Mammary microvascular endothelial cell (primary cell): ENCODE measurements around the gene SDR9C7. TPM values are rescaled to one million over a fixed set of nuclear protein-coding genes. Genes with fewer than 3 reads are reported as not detected.

Source experiments
- total RNA-seq: library from RNA; depleted of rRNA; stranded (reverse); fragments of >200 nt; gene quantifications from 2 replicates; pipeline ENCODE4 v1.2.3, GENCODE V29; 2015

Gene SDR9C7
- total RNA-seq, result not detected in 2 replicates

GRCh38 chr12:56933826-56934625 is at the start of gene SDR9C7:
Gene SDR9C7 (minus strand): TSS chr12:56934408. CDS start chr12:56934261, 147 bp downstream.

GRCh38 chr12:56957229-56958052 is 23.2 kb upstream of the SDR9C7 start, which contains the start of gene RDH16:
Gene RDH16 (minus strand): TSS chr12:56957608. CDS start chr12:56957462, 146 bp downstream.

Other genes with a start within 250 kb of the SDR9C7 start
- gene PTGES3, start 246.1 kb downstream of the SDR9C7 start, total RNA-seq, result 122 and 143 TPM in 2 replicates
- gene NACA, start 209.1 kb downstream of the SDR9C7 start, total RNA-seq, result 1,213 and 1,259 TPM in 2 replicates
- 15.6 and 20.0 TPM in 2 replicates for gene PRIM1, start 182.1 kb downstream of the SDR9C7 start, total RNA-seq
- 0.20 TPM in 1 of 2 replicates, not detected in the other for gene HSD17B6, start 171.1 kb downstream of the SDR9C7 start, total RNA-seq
- not detected in 2 replicates for gene RDH16, start 23.2 kb upstream of the SDR9C7 start, total RNA-seq
- 3.6 and 3.9 TPM in 2 replicates for gene ZBTB39, start 72.1 kb upstream of the SDR9C7 start, total RNA-seq
- not detected in 2 replicates for gene TAC3, start 82.1 kb upstream of the SDR9C7 start, total RNA-seq
- gene MYO1A, start 115.7 kb upstream of the SDR9C7 start, total RNA-seq, result not detected in 2 replicates
- gene NEMP1, start 144.4 kb upstream of the SDR9C7 start, total RNA-seq, result 10.5 and 11.4 TPM in 2 replicates
- 15.3 and 16.1 TPM in 2 replicates for gene NAB2, start 154.7 kb upstream of the SDR9C7 start, total RNA-seq
- gene STAT6, start 177.0 kb upstream of the SDR9C7 start, total RNA-seq, result 70.9 and 79.9 TPM in 2 replicates
- 0.40 and 0.54 TPM in 2 replicates for gene LRP1, start 194.1 kb upstream of the SDR9C7 start, total RNA-seq
- not detected in 2 replicates for gene LRP1-AS, start 213.2 kb upstream of the SDR9C7 start, total RNA-seq